Mucosa of rectum (tissue), 2 donors: ENCODE results near the gene CRYZL1.

ENCODE experiments used
- H3K27ac ChIP-seq, 2 donors: one replicate each; pipeline ENCODE4 v1.7.0; 2013; ENCODE audit warnings: inconsistent platforms in 2 of 2, low read depth in 2 of 2, low read length in 2 of 2
- H3K27me3 ChIP-seq, 2 donors: one replicate each; pipeline ENCODE4 v1.7.0; 2013; ENCODE audit warnings: low read length in 2 of 2; ENCODE audit not compliant: control insufficient read depth in 2 of 2, insufficient read depth in 2 of 2
- H3K36me3 ChIP-seq, 2 donors: one replicate each; pipeline ENCODE4 v1.7.0; 2013; ENCODE audit warnings: low read length in 2 of 2; ENCODE audit not compliant: control insufficient read depth in 2 of 2, insufficient read depth in 2 of 2
- H3K4me1 ChIP-seq, 2 donors: one replicate each; pipeline ENCODE4 v1.7.0; 2013; ENCODE audit warnings: low read length in 2 of 2, mild to moderate bottlenecking in 1 of 2; ENCODE audit not compliant: control insufficient read depth in 2 of 2, insufficient read depth in 2 of 2
- H3K4me3 ChIP-seq, 2 donors: one replicate each; pipeline ENCODE4 v1.7.0; 2013; ENCODE audit warnings: low read length in 2 of 2
- H3K9ac ChIP-seq, 2 donors: one replicate each; pipeline ENCODE4 v1.7.0; 2013; ENCODE audit warnings: low read length in 2 of 2, low read depth in 1 of 2, mild to moderate bottlenecking in 1 of 2
- H3K9me3 ChIP-seq, 2 donors: one replicate each; pipeline ENCODE4 v1.7.0; 2013; ENCODE audit warnings: low read length in 2 of 2; ENCODE audit not compliant: control insufficient read depth in 2 of 2
- donor health status: healthy.
- donor health status: Normal muscosa, but diverticular disease.

The CRYZL1 gene

GRCh38 chr21:33542640-33543504 lies 98.7 kb downstream of the CRYZL1 start, which contains the start of gene SON:
Gene SON (plus strand): TSS chr21:33543038. CDS start chr21:33543093, 55 bp downstream.
- H3K36me3 ChIP-seq: peaks cover 12% of the 10 kb centered on the region in 2 donors
- no peaks in the 10 kb centered on the region for H3K9me3 ChIP-seq
- H3K27ac ChIP-seq: peak within 1 kb of the TSS; percentile 100
- H3K9ac ChIP-seq: peak within 1 kb of the TSS; percentile 99 to 100
- H3K4me1 ChIP-seq: peaks cover 11 to 14% of the 10 kb centered on the region in 2 donors
- H3K27me3 ChIP-seq: no peaks in the 10 kb centered on the region
- H3K4me3 ChIP-seq: peak within 1 kb of the TSS; percentile 93 to 99

DNA sequence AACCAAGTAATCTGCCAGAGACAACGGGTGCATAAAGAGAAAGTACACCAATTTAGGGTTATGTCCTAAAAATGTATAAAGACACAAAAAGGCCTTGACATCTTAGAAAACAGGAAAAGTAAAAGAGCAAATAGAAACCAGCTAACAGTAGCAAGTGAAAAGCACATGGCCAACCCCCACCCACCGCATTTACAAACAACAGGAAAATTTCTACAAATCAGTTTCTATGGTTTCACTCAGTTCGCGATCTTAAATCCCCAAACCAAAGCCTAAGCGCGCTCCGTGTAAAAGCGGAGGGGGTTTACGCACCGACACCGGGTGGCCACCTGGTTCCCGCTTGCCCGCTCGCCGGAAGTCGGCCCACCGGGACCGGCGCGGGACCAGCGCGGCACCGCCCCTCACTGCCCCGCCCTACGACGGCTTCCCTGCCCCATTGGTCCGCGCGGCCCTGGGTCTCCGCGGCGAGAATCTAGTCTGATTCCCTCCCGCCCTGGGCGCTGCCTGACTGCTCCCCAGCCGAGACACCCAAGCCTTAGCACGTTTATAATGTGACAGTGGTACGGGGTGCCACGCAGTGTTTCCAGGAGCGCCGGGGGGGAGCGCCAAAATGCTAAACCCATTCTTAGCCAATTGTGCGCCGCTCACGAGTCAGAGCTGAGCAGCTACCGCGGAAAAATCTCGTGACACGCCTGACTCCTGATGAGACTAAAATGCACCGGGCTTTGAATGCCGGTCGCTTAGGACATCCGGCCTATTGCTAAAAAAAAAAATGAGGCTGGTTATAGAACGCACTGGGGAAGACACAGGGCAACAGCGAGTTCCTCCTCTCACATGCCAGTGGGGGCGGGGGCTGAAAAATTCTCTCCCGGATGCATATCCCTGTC lies 99.5 kb downstream of the CRYZL1 start, which contains the start of gene GART:
TSS of gene GART (minus strand) at position 362 of the 884 bp plus-strand sequence. CDS start 2,802 bp downstream, outside the sequence.
- H3K9me3 ChIP-seq: no peaks in the 10 kb centered on the region
- H3K9ac ChIP-seq: peak within 1 kb of the TSS; percentile 99 to 100
- H3K27ac ChIP-seq: peak within 1 kb of the TSS; percentile 100
- H3K4me1 ChIP-seq: peaks cover 11 to 14% of the 10 kb centered on the region in 2 donors
- H3K36me3 ChIP-seq: peaks cover 11 to 14% of the 10 kb centered on the region in 2 donors
- H3K4me3 ChIP-seq: peak within 1 kb of the TSS; percentile 93 to 99
- H3K27me3 ChIP-seq: no peaks in the 10 kb centered on the region

- Histone ChIP-seq H3K9me3 (no peaks in the 10 kb centered on the region), H3K27me3 (no peaks in the 10 kb centered on the region), H3K36me3 (peaks cover 16 to 22% of the 10 kb centered on the region in 2 donors), H3K27ac (peak overlapping the region; percentile 100), H3K4me1 (peaks cover 11 to 14% of the 10 kb centered on the region in 2 donors), H3K4me3 (peak overlapping the region; percentile 93 to 99), H3K9ac (peak overlapping the region; percentile 99 to 100)
Measured at GRCh38 chr21:33541105-33541711, 100.3 kb downstream of the CRYZL1 start.

DNA sequence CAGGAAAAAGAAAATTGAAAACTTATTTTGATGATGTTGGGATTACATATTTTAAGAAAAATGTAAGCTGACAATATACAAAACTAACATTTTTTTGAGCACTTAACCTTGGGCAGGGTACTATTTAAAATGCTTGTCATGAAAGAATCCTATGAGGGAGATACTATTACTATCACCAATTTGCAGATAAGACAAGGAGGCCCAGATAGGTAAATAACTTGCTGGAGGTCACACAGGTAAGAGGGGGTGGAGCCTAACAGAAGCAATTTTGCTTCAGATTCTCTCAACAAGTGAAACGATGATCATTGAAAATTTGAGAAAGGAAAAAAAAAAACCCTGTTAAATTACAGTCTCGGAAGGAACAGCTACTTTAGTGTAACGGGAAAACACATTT lies 100.8 kb downstream of the CRYZL1 start:
- Histone ChIP-seq H3K9ac (no peak overlapping the region), H3K4me1 (peaks cover 11 to 14% of the 10 kb centered on the region in 2 donors), H3K27me3 (no peaks in the 10 kb centered on the region), H3K27ac (no peak overlapping the region), H3K36me3 (peaks cover 16 to 23% of the 10 kb centered on the region in 2 donors), H3K4me3 (peak overlapping the region; percentile 93 to 99), H3K9me3 (no peaks in the 10 kb centered on the region)

GRCh38 chr21:33539616-33540015 lies 101.9 kb downstream of the CRYZL1 start:
- Histone ChIP-seq H3K27me3 (no peaks in the 10 kb centered on the region), H3K27ac (no peak overlapping the region), H3K4me3 (no peak overlapping the region), H3K9ac (no peak overlapping the region), H3K36me3 (peaks cover 22 to 23% of the 10 kb centered on the region in 2 donors), H3K4me1 (peaks cover 8 to 10% of the 10 kb centered on the region in 2 donors), H3K9me3 (no peaks in the 10 kb centered on the region)
